Ishikawa (cell line): Measurements from ENCODE around the gene HCN4.

Experiments used
- CEBPB ChIP-seq: IDR thresholded peaks from 2 replicates; pipeline ENCODE4 v1.6.1; 2012
- CREB1 ChIP-seq: IDR thresholded peaks from 2 replicates; pipeline ENCODE4 v1.6.1; 2012; ENCODE audit warnings: low read depth
- EGR1 ChIP-seq: IDR thresholded peaks from 2 replicates; pipeline ENCODE4 v1.6.1; 2012
- EP300 ChIP-seq: IDR thresholded peaks from 2 replicates; pipeline ENCODE4 v1.6.1; 2012; ENCODE audit warnings: borderline replicate concordance
- FOXM1 ChIP-seq: IDR thresholded peaks from 2 replicates; pipeline ENCODE4 v1.6.1; 2012; ENCODE audit warnings: low read depth, borderline replicate concordance
- NFIC ChIP-seq: IDR thresholded peaks from 2 replicates; pipeline ENCODE4 v1.6.1; 2012
- RAD21 ChIP-seq: IDR thresholded peaks from 2 replicates; pipeline ENCODE4 v1.6.1; 2012; ENCODE audit warnings: low read depth
- TAF1 ChIP-seq: IDR thresholded peaks from 2 replicates; pipeline ENCODE4 v1.6.1; 2012; ENCODE audit warnings: low read depth, mild to moderate bottlenecking
- TCF12 ChIP-seq: IDR thresholded peaks from 2 replicates; pipeline ENCODE4 v1.6.1; 2012; ENCODE audit warnings: low read depth
- TEAD4 ChIP-seq: IDR thresholded peaks from 2 replicates; pipeline ENCODE4 v1.6.1; 2012
- YY1 ChIP-seq: IDR thresholded peaks from 2 replicates; pipeline ENCODE4 v1.6.1; 2012; ENCODE audit warnings: low read depth
- ZBTB7A ChIP-seq: IDR thresholded peaks from 2 replicates; pipeline ENCODE4 v1.6.1; 2012; ENCODE audit warnings: low read depth
- TF ChIP-seq, protein P1 (sequence below): IDR thresholded peaks from 2 replicates; pipeline ENCODE4 v1.6.1; 2012
- TF ChIP-seq, protein P2 (sequence below): IDR thresholded peaks from 2 replicates; pipeline ENCODE4 v1.6.1; 2012; ENCODE audit warnings: low read depth, mild to moderate bottlenecking
- TF ChIP-seq, protein P3 (sequence below): IDR thresholded peaks from 2 replicates; pipeline ENCODE4 v1.6.1; 2012

HCN4 gene

DNA sequence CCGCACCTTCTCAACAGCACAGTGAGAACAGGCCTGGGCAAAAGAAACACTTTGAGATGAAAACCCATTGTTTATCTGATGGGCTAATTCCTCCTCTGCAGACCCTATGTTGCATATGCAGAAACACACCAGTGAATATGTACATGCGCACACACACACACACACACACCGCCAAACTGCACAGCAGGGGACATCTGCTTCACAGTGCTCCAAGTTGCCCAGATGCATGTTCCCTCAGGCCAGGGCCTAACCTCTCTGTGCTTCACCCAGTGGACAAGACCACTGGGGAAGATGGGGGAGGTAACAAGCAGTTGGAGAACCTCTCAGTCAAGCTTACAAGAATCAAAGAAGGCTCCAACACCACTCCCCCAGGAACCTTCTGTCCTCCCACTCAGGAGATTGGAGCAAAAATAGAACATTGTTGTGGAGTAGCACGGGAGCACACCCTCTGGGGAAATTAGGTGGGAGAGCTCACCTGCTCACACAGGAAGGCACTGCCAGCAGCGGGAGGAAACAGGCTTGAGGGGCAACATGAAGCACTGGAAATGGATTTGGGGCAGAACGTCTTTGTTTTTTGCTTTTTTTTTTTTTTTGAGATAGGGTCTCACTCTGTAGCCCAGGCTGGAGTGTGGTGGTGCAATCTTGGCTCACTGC is 13.0 kb downstream of the HCN4 start:
- TF ChIP-seq, protein P1, sequence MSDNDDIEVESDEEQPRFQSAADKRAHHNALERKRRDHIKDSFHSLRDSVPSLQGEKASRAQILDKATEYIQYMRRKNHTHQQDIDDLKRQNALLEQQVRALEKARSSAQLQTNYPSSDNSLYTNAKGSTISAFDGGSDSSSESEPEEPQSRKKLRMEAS, result no peak
- TF ChIP-seq EP300, result no peak

DNA sequence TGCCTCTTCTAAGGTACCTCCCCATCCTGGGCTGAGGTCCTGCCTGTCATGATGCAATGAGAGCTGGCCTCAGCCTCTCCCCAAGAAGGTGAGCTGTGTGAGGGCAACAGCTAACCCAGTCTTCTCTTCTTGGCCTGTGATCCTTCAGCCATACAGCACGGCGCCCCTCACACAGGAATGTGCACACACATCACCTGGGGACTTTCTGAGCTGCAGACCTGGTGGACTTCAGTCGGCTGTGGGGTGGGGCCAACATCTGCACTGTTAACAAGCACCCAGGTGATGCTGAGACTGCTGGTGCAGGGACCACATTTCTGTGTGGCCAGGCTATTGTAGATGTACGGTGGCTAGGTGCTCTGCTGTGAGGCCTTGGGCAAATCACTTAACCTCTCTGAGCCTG is 14.5 kb downstream of the HCN4 start:
- TF ChIP-seq FOXM1, result no peak
- no peak for TF ChIP-seq CREB1
- TF ChIP-seq, protein P2, sequence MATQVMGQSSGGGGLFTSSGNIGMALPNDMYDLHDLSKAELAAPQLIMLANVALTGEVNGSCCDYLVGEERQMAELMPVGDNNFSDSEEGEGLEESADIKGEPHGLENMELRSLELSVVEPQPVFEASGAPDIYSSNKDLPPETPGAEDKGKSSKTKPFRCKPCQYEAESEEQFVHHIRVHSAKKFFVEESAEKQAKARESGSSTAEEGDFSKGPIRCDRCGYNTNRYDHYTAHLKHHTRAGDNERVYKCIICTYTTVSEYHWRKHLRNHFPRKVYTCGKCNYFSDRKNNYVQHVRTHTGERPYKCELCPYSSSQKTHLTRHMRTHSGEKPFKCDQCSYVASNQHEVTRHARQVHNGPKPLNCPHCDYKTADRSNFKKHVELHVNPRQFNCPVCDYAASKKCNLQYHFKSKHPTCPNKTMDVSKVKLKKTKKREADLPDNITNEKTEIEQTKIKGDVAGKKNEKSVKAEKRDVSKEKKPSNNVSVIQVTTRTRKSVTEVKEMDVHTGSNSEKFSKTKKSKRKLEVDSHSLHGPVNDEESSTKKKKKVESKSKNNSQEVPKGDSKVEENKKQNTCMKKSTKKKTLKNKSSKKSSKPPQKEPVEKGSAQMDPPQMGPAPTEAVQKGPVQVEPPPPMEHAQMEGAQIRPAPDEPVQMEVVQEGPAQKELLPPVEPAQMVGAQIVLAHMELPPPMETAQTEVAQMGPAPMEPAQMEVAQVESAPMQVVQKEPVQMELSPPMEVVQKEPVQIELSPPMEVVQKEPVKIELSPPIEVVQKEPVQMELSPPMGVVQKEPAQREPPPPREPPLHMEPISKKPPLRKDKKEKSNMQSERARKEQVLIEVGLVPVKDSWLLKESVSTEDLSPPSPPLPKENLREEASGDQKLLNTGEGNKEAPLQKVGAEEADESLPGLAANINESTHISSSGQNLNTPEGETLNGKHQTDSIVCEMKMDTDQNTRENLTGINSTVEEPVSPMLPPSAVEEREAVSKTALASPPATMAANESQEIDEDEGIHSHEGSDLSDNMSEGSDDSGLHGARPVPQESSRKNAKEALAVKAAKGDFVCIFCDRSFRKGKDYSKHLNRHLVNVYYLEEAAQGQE, result no peak
- TF ChIP-seq ZBTB7A, result no peak

DNA sequence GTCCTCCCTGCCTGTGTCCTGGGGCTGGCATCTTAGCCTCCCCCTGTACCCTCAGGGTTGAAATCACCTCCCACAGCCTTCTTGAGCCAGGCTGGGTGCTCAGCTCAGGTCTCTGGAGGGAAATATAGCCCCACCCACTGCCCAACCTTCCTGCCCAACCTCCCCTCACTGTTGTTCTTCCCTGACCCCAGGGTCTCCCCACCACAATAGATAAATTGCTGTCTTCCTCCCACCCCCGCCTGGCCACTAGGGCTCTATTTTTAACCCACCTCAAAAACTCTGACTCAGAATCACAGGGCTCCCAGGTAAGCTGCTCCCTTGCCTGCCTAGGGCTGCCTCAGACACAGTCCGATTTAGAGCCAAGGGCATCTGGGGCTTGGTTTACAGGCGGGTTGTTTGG is 15.0 kb downstream of the HCN4 start:
- no peak for TF ChIP-seq YY1

DNA sequence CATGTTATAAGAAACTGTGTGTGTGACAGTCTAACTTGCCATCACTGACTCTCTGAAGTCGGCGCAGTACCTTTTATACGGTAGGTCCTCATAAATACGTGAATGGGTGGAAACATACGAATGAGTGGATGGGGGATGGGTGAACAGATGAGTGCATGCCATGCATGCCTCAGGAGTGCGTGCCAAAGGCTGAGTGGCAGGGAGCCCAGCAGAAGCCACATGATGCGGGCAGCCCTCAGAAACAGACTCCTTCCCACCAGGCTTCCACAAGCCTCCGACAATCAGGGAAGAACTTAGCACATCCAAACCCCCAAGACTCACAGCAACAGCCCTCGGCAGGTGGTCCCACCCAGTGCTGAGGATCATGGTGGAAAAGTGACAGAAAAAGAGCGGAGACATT is 16.7 kb downstream of the HCN4 start:
- TF ChIP-seq NFIC (no peak), CEBPB (no peak), EGR1 (no peak), TEAD4 (no peak), CREB1 (no peak), FOXM1 (no peak), YY1 (no peak), TCF12 (no peak), RAD21 (no peak), EP300 (no peak), TAF1 (no peak), ZBTB7A (no peak)
- TF ChIP-seq, protein P1, result no peak
- TF ChIP-seq, protein P3, sequence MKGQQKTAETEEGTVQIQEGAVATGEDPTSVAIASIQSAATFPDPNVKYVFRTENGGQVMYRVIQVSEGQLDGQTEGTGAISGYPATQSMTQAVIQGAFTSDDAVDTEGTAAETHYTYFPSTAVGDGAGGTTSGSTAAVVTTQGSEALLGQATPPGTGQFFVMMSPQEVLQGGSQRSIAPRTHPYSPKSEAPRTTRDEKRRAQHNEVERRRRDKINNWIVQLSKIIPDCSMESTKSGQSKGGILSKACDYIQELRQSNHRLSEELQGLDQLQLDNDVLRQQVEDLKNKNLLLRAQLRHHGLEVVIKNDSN, result no peak
- TF ChIP-seq, protein P2, result no peak

DNA sequence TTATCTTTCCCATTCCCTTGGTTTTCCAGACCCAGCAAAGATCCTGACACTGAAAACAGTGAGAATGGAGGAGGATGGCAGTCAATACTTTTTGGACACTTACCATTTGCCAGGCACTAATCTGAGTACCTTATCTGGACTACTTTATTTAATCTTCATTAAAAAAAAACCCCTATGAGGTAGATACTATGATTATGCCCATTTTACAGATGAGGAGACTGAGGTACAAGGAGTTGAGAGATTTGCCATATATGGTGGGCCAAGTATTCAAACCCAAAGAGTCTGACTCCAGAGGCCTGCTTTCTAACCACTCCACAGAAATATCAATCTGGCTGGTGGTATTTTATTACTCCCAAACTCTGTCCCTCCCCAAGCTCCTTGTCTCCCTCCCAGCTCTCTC is 19.6 kb downstream of the HCN4 start:
- TF ChIP-seq TCF12 (no peak), CEBPB (no peak), EGR1 (no peak), ZBTB7A (no peak), FOXM1 (no peak), NFIC (no peak), RAD21 (no peak), TAF1 (no peak), CREB1 (no peak), EP300 (no peak), TEAD4 (no peak), YY1 (no peak)
- TF ChIP-seq, protein P1, result no peak
- TF ChIP-seq, protein P3, result no peak
- TF ChIP-seq, protein P2, result no peak
